HG03457 (cell line): ENCODE data around the gene MAS1.
A peak's percentile ranks its signal among the peaks of the same experiment; 100 is the strongest.
"Not testable (repeated sequence)": the region's sequence is repeated elsewhere in the genome, so short reads cannot be mapped to it uniquely, and the experiment has no call there.

Experiments
- ATAC-seq: cut with Tn5 transposase; IDR thresholded peaks from one replicate; pipeline ENCODE4 v1.9.1; 2021; ENCODE audit warnings: moderate number of reproducible peaks; ENCODE audit not compliant: unreplicated experiment

Gene MAS1

DNA sequence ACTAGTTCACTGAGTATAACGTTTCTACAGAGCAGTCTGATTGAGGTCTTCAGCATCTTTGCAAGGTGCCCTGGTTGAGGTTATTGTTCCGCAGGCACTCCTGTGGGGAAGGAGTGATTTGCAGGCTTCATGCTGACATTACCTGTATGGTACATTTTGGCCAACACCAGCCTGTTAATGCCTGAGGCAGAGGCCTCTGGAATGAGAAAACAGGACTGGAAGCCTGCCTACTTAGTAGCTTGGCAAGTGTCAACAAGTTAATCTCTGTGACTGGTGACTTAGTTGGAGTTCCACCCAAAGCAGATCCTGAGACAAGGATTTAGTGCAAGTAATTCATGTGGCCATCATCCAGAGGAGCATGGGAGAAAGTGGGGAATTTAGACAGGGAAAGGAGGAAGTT lies 24.6 kb downstream of the MAS1 start:
- ATAC-seq = no peak

DNA sequence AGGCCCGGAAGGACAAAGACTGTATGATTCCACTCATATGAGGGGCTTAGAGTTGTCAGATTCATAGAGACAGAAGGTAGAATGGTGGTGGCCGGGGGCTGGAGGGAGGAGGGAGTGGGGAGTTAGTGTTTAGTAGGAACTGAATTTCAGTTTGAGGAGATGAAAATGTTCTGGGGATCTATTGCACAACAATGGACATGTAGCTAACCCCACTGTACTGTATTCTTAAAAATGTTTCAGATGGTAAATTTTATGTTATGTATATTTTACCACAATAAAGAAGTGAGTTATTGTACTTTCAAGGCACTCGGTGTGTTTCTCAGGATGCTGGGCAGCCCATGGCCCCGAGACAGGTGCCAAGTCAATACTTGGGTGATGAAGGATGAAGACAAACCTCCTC lies 25.4 kb downstream of the MAS1 start:
- no peak for ATAC-seq

DNA sequence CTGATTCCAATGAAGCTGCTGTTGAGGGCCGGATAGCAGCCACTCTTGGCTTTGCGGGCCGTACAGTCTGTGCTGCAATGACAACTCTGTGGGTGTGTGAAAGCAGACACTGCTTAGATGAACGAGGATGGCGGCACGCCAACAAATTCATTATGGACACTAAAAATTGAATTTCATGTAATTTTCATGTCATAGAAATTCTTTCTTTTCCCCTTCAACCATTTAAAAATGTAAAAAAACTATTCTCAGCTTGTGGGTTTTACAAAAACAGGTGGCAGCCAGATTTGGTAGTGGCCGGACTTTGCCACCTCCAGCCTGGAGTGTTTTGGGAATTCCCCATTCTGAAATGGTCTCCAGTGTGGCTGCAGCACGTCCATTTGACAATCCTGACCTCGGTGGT lies 26.0 kb downstream of the MAS1 start:
- no peak for ATAC-seq

DNA sequence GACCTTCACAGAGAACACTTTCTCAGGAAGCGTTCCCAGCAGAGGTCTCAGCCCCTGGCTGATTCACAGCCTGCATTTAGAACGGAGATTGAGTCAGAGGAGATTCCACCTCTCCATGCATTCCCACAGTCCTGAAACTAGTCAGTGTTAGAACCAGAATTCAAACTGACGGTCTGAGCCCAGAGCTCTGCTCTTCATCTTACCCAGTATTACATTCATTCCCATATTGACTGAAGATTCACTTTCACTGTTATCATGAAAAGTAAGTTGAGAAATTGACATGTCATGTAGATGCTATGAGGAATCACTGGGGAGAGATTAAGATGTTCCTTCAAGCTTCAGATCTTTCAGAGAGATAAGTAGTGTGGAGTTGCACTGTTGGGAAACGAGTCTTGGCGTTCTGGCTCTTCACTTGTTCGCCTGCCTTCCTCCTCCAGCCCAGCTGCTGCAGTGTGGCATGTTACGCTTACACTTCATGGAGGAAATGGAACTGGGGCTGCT lies 28.3 kb downstream of the MAS1 start:
- ATAC-seq = no peak

DNA sequence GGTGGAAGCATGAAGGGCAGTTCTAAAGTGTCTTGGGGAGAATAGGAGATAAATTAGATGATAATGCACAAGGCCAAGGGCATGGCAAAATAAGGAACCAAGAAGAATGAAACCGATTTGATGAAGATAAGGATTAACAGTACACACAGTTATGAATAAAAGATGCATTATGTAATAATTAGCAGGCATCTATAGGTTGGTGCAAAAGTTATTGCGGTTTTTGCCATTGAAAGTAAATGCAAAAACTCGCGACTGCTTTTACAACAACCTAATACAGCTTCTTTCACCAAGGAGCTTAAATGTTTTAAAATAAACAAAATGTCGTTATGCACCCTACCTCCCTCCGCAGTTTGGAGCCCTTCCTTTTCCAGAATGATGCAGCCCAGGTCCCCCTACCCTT lies 29.0 kb downstream of the MAS1 start:
- no peak for ATAC-seq

DNA sequence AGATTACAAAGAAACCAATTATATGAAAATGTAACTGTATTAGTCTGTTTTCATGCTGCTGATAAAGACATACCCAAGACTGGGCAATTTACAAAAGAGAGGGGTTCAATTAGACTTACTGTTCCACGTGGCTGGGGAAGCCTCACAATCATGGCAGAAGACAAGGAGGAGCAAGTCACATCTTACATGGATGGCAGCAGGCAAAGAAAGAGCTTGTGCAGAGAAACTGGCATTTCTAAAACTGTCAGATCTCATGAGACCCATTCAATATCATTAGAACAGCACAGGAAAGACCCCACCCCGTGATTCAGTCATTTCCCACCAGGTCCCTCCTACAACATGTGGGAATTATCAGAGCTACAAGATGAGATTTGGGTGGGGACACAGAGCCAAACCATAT lies 33.4 kb downstream of the MAS1 start:
- ATAC-seq = not testable (repeated sequence)

DNA sequence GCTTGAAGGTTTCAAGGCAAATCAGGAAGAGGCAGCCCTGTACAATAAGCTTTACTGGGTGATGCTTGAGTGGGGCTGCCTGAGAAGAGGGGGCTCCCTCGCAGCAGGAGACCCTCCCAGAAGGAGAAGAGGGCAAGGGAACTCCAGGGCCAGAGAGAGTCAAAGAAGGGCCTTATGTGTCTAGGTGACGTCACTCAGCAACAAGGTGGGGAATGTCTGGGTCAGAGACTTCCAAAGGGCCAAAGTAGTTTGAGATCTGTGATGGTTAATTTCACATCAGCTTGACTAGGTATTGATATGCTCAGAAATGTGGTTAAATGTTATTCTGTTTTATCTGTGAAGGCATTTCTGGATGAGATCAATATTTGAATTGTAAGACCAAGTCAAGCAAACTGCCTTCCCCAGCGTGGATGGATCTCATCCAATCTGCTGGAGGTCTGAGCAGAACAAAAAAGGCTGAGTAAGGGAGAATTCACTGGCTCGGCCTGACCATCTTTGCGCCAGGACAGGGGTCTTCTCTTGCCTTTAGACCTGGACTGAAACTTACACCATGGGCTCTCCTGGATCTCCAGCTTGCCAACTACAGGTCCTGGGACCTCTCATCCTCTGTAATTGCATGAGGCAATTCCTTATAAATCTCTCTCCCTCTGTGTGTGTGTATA lies 35.9 kb downstream of the MAS1 start:
- no peak for ATAC-seq

DNA sequence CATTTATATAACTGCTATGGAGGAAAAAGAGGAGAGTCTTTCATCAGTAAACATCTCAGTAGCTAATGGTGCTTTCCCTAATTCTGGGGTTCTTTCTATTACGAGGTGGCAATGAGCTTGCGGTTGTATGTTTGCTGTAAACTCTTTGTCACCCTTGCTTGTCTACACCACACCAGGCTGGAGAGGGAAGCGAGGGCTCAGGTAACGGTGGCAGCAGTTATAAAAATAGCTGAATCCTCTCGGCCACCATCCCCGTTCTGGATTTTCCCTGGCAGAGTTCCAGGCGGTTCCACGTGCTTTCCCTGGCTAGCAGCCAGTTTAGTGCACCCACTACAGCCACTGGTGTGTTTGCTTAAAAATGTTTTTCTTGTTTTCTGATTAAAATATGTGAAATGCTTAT lies 39.0 kb downstream of the MAS1 start:
- ATAC-seq = peak; percentile 37

DNA sequence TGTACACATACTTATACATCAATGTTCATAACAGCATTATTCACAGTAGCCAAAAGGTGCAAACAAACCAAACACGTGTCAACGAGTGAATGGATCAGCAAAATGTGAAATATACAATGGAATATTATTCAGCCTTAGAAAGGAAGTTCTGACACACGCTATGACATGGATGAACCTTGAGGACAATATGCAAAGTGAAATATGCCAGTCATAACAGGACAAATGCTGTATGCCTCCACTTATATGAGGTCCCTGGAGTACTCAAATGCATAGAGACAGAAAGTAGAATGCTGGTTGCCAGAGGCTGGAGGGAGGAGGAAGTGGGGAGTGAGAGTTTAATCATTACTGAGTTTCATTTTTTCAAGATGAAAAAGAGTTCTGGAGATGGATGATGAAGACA lies 40.3 kb downstream of the MAS1 start:
- ATAC-seq = peak; percentile 85

DNA sequence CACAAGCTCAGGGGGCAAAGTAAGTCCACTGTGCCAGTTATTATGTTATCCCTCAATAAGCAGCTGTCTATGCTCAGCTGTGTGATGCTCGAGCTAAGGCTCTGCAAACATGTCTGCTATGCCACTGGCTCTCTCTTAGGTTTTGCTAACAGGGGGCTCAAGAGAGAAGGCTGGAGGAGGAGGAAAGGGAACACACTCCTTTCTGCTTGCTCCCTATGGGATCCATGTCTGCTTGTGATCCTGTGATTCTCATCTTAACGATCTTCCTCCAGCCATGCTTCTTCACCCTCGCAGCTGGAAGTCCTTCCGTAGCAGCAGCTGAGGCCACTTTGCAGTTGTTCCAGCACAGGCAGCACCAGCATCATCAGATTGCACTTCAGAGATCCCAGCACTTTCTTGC lies 41.1 kb downstream of the MAS1 start:
- ATAC-seq = no peak

DNA sequence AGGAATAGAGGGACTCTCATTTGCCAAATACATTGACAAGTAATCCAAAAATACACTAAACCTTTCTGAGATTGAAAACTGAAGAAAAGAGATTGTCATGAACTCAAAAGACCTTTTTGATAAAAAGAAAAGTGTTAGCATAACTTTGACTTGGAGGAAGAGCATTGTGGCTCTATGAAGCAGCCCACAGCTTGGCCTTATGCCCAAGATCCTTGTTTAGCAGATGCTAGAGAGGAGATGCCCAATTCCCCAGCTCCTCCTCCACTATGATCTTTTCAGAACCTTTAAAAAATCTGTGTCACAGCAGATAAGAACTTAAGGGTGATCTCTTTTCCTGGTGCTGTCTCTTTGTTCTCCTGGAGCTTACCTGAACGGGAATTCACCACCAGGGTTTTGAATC lies 42.3 kb downstream of the MAS1 start:
- ATAC-seq = no peak

DNA sequence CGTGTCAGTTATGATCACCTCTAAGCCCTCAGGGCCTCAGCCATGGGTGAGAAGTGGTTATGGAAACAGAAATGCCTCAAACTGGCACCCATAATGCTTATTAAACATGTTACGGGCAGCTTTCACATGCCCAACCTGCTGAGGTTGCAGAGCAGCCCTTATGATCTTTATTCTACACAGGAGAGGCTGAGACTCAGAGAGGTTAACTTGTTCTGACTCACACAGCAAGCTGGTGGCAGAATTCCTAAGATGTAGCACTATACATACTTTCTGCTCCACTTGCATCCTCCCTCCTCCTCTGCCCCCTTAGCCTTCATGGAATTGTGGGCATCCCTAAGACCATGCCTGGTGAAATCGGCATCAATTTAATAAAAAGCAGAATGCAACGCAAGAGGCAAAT lies 43.4 kb downstream of the MAS1 start:
- ATAC-seq = no peak

DNA sequence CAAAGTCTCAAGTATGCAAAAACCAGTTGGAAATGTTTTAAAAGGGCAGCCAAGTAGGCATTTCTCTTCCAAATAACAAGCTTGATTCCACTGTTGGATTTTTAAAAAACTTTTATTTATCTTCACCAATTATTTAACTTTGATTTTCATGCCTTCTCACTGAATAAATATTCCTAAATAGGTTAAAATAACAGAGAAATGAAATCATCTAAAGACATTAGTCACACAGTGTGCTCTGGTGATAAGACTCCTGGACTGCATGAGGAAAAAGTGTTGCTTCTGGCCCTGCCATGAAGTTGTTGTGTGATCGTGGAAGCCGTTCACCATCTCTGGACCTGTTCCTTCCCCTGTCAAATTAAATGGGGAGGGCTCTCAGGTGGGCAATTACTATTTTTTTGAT lies 44.3 kb downstream of the MAS1 start:
- no peak for ATAC-seq

DNA sequence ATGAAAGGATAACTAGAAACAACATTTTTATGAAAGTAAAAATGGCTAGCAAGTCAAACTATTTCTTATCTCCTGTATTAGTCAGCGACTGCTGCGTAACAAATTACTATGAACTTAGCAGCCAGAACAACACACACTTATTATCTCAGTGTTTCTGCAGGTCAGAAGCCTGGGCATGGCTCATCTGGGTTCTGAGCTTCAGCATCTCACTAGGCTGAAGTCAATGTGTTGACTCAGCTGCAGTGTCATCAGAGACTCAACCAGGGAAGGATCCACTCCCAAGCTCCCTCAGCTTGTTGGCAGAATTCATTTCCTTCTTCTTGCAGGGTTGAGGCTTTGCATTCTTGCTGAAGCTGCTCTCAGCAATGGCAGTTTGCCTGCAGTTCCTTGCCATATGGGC lies 44.8 kb downstream of the MAS1 start:
- no peak for ATAC-seq

DNA sequence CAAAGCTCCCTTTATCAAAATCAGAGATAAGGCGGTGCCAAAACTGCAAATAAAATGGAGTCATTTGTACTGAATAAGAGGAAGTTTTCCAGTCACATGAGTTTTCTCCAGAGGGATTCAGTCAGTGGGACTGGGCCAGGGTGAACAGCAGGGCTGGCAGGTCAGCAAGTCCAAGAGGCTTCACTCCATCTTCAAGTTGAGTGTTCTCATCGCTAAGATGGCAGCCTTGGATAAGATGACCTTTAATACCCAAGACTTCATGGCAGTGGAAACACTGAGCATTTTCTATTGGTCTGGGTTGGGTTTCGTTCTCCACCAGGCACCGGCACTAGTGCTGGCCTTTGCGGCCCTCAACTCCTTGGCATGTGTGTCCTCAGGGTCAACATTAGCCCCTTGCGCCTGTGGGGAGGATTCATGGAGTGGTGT lies 48.8 kb downstream of the MAS1 start:
- ATAC-seq = no peak
